ENCODE measurements around the gene NOTUM.

The NOTUM gene

DNA sequence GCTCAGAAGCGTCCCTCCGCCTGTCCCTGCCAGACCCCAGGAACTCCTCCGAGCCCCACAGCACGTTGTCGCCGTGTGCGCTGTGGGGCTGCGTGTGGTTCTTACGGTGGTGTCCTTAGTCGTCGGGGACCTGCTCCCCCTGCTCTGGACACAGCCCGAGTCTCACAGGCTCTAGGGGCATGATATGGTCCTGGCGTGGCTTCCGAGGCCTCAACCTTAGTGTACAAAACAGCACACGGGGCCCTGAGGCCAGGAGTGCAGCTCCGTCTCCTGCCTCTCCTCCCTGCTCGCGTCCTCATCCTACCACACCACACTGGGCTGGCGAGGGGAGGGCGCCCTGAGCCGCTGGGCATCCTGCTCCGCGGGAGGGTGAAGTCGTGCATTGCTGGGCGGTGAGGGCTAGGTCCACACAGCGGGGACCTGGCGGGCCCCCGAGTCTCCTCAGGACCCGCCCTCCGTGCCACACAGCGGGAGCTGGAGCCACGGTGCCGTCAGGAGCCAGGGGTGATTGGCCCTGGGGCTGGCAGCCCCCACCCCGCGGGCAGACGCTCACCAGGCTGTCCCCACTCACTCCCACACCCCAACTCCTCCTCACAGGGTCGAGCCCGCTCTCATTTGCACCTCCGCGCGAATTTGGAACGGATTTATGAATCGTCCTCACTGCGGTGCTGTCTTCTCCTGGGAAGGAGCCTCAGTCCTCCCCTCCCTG lies 32.3 kb downstream of the NOTUM start:
- no peak for DNase-seq (ENCODE audit: extremely low read depth, low read depth)
- TF ChIP-seq, protein P1, sequence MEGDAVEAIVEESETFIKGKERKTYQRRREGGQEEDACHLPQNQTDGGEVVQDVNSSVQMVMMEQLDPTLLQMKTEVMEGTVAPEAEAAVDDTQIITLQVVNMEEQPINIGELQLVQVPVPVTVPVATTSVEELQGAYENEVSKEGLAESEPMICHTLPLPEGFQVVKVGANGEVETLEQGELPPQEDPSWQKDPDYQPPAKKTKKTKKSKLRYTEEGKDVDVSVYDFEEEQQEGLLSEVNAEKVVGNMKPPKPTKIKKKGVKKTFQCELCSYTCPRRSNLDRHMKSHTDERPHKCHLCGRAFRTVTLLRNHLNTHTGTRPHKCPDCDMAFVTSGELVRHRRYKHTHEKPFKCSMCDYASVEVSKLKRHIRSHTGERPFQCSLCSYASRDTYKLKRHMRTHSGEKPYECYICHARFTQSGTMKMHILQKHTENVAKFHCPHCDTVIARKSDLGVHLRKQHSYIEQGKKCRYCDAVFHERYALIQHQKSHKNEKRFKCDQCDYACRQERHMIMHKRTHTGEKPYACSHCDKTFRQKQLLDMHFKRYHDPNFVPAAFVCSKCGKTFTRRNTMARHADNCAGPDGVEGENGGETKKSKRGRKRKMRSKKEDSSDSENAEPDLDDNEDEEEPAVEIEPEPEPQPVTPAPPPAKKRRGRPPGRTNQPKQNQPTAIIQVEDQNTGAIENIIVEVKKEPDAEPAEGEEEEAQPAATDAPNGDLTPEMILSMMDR (IDR thresholded peaks at IDR 0.05; ENCODE audit: low read depth, low read length, missing control alignments): no peak
- peak overlapping the region; percentile 62 for H3K4me3 ChIP-seq (replicated peaks; ENCODE audit: low read depth, low read length)

DNA sequence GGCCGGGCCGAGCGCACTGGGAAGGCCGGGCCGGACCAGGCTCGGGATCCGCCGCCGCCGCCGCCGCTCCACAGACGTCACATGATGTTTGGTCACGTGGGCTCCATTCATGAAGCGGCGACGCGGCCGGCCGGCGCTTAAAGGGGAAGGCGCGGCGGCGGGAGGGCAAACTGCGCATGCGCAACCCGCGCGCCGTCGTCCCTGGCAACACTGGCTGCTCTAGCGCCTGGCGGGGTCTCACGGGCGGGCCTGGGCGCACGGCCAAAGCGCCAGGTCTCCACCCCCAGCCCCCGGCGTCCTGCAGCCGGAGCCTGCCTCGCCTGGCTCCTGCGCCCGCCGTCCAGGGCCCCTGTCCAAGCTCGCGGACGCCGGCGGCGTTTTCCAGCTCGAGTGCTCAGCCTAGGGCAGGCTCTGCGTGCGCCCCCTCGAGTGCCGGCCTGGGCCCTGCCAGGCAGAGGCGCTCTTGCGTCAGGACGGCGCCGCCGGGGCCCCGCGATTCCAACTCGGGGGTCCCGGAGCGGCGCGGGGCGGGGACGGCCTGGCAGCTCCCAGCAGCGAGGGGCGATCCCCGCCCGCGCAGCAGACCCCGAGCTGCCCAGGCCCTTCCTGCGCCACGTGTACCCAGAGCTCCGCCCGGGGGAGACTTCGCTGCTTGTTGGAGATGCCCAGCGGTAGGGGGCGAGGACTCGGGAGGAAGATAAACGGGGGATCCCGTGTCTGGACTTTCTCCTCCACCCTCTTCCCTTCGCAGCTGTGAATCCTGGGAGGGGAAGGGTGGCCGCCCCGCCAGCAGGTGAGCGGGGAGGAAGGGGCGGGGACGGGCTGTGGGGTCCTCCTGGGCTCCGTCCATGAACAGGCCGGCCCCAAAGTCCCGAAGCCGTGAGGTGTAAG lies 33.1 kb downstream of the NOTUM start, which contains the start of gene MAFG:
MAFG (minus strand) TSS at position 83 of the 891 bp plus-strand sequence. CDS start 4,550 bp downstream, outside the sequence.
- TF ChIP-seq, protein P1 (IDR thresholded peaks at IDR 0.05; ENCODE audit: low read depth, low read length, missing control alignments): peak; percentile 20
- peak; percentile 60 for DNase-seq (ENCODE audit: extremely low read depth, low read depth)
- peak within 1 kb of the TSS; percentile 62 for H3K4me3 ChIP-seq (replicated peaks; ENCODE audit: low read depth, low read length)

DNA sequence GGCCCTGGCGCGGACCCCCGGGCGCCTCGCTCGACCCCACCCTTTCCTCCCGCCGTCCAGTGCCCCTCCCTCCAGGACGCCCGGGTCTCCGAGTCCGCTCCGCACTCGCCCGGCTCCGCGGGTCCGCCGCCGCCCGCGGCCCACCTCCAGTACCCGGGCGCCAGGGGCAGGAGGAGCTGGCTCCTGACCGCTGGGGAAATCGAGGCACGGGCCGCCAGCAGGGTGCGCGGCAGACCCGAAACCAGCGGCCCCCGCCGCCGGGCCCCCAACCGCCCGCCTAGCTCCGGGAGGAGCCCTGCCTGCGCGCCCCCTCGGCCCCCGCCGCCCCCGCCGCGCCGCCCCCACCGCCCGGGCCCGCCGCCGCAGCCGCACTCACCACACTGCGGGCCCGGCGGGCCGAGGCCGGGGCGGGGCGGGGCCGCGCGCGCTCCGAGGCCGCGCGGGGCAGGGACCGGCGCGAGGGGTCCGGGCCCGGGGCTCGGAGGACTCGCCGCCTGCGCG lies 33.8 kb downstream of the NOTUM start:
- no peak for DNase-seq (ENCODE audit: extremely low read depth, low read depth)
- TF ChIP-seq, protein P1 (IDR thresholded peaks at IDR 0.05; ENCODE audit: low read depth, low read length, missing control alignments): no peak
- peak overlapping the region; percentile 62 for H3K4me3 ChIP-seq (replicated peaks; ENCODE audit: low read depth, low read length)

- TF ChIP-seq, protein P1 (IDR thresholded peaks at IDR 0.05; ENCODE audit: low read depth, low read length, missing control alignments): no peak
- no peak for DNase-seq (ENCODE audit: extremely low read depth, low read depth)
- peak overlapping the region; percentile 54 for H3K4me3 ChIP-seq (replicated peaks; ENCODE audit: low read depth, low read length)
These were observed 34.4 kb downstream of the NOTUM start for GRCh38 chr17:81926451-81927151.

DNA sequence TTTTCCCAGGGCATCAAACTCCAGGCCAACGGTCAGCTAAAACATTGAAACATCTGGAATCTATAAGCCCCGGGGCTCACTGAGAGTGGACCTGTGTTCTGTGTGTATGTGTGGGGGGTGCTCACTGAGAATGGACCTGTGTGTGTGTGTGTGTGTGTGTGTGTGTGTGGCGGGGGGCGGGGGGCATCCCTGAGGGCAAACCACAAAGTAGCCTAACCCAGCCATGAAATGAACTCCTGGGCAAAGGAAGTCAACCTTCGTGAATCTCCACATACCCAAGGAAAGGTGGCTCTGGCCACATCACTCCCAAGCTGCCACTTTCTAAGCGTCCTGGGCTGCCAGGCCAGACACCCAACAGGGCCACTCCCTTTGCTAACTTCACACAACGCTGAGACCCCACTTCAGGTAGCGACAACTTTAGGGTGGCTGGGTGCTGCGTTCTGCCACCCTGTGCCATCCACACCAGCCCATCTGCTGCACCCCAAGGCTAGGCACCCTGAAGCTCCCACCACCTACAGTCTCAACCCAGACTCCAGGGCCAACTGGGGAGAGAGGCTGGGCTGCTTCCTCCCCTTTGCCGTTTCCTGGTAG lies 35.0 kb downstream of the NOTUM start:
- no peak for DNase-seq (ENCODE audit: extremely low read depth, low read depth)
- TF ChIP-seq, protein P1 (IDR thresholded peaks at IDR 0.05; ENCODE audit: low read depth, low read length, missing control alignments): no peak
- H3K4me3 ChIP-seq (replicated peaks; ENCODE audit: low read depth, low read length): peak overlapping the region; percentile 54

Data from HFF-Myc (cell line).